Endodermal cell (in vitro differentiated cells): ENCODE data around the gene ARHGEF37. TPM values are rescaled to one million over a fixed set of nuclear protein-coding genes. Genes with fewer than 3 reads are reported as not detected.
"Not testable (repeated sequence)": the region's sequence is repeated elsewhere in the genome, so short reads cannot be mapped to it uniquely, and the experiment has no call there.

Experiments used
- DNase-seq: peaks from one replicate; pipeline ENCODE4 v3.0.0-alpha.2; 2017
- H3K27ac ChIP-seq: 2 replicates; pipeline ENCODE4 v1.5.1; 2013; ENCODE audit warnings: mild to moderate bottlenecking, low read depth, low read length, moderate library complexity
- H3K27me3 ChIP-seq: 2 replicates; pipeline ENCODE4 v1.6.1; 2013; ENCODE audit warnings: mild to moderate bottlenecking, low read length, moderate library complexity; ENCODE audit not compliant: insufficient read depth, control insufficient read depth, poor library complexity, severe bottlenecking
- H3K36me3 ChIP-seq: 2 replicates; pipeline ENCODE4 v1.7.0; 2013; ENCODE audit warnings: mild to moderate bottlenecking, low read length, moderate library complexity; ENCODE audit not compliant: control insufficient read depth, insufficient read depth
- H3K4me1 ChIP-seq: one replicate; pipeline ENCODE4 v1.7.0; 2013; ENCODE audit warnings: low read length; ENCODE audit not compliant: control insufficient read depth, insufficient read depth
- H3K4me3 ChIP-seq: 2 replicates; pipeline ENCODE4 v1.5.1; 2013; ENCODE audit warnings: mild to moderate bottlenecking, low read length, moderate library complexity
- H3K9ac ChIP-seq: 2 replicates; pipeline ENCODE4 v1.6.1; 2013; ENCODE audit warnings: mild to moderate bottlenecking, low read length, moderate library complexity; ENCODE audit not compliant: poor library complexity, severe bottlenecking; ENCODE audit errors: extremely low read depth
- H3K9me3 ChIP-seq: 2 replicates; pipeline ENCODE4 v1.6.1; 2013; ENCODE audit warnings: mild to moderate bottlenecking, low read length, moderate library complexity; ENCODE audit not compliant: control insufficient read depth
- H3K27ac Mint-ChIP-seq: 2 replicates; pipeline ENCODE4 v1.8.0; 2020; ENCODE audit warnings: mixed read lengths
- H3K27me3 Mint-ChIP-seq: 2 replicates; pipeline ENCODE4 v1.8.0; 2021; ENCODE audit warnings: mild to moderate bottlenecking, mixed read lengths; ENCODE audit not compliant: insufficient read depth
- H3K36me3 Mint-ChIP-seq: 2 replicates; pipeline ENCODE4 v1.8.0; 2020; ENCODE audit warnings: low read depth, mixed read lengths
- H3K4me1 Mint-ChIP-seq: 2 replicates; pipeline ENCODE4 v1.8.0; 2020; ENCODE audit warnings: mixed read lengths
- H3K4me3 Mint-ChIP-seq: 2 replicates; pipeline ENCODE4 v1.8.0; 2020; ENCODE audit warnings: mild to moderate bottlenecking, moderate library complexity, mixed read lengths
- H3K9me3 Mint-ChIP-seq: 2 replicates; pipeline ENCODE4 v1.8.0; 2020; ENCODE audit warnings: mild to moderate bottlenecking, mixed read lengths
- whole genome bisulfite sequencing, 2 experiments: methylation state at CpG; one replicate each; pipeline versions ENCODE4 v1.1.5 to v1.1.7; 2013; ENCODE audit warnings: missing lambda C conversion rate in 2 of 2, mixed read lengths in 1 of 2; ENCODE audit not compliant: insufficient coverage in 1 of 2, insufficient read length in 1 of 2; 5-methylcytosine and 5-hydroxymethylcytosine counted together
- total RNA-seq, 2 donors: library from RNA; stranded (reverse); fragmentation: NEBNext Ultra II Directional in 1 of 2; extraction: Animal tissue kit (Norgen Biotek cat#: 25700) in 1 of 2; gene quantifications; 2 replicates in 1 of 2; 3 replicates in 1 of 2; pipeline ENCODE4 v1.2.1, GENCODE V29; 2021
- TF ChIP-seq, protein P1 (sequence below): fragments of 200-600 bp; sonication (generic); conservative IDR thresholded peaks from 2 replicates; pipeline ENCODE4 v1.5.0; 2021; ENCODE audit warnings: antibody characterized with exemption, mild to moderate bottlenecking

Gene ARHGEF37
- total RNA-seq, 2 donors from 2014 or later: 0.57 to 0.93 TPM

DNA sequence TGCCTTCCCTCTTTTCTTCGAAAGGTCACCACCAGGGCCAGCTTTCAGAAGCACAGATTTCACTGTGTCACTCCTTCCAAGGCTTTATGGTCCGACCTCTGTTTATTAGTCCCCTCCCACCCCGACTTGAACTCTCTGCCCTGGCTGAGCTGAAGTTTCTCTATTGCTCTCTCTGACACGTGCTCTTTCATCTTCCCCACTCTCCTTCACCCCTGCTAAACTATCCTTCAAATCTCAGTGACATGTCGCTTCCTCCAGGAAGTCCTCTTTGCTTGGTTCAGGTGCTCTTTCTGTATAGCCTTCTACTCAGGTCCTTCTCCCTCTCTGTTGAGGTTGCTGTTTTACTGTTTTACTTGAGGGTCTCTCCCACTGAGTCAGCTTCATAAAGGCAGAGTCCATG is 64.4 kb downstream of the ARHGEF37 start:
- DNase-seq: no peak
- Histone ChIP-seq H3K4me1 (no peaks in the 10 kb centered on the region), H3K36me3 (no peaks in the 10 kb centered on the region), H3K27ac (no peak overlapping the region), H3K4me3 (no peak overlapping the region), H3K9ac (no peak overlapping the region), H3K9me3 (no peaks in the 10 kb centered on the region), H3K27me3 (no peaks in the 10 kb centered on the region)
- no peak overlapping the region for H3K27ac Mint-ChIP-seq
- H3K4me3 Mint-ChIP-seq: no peak overlapping the region
- TF ChIP-seq, protein P1, sequence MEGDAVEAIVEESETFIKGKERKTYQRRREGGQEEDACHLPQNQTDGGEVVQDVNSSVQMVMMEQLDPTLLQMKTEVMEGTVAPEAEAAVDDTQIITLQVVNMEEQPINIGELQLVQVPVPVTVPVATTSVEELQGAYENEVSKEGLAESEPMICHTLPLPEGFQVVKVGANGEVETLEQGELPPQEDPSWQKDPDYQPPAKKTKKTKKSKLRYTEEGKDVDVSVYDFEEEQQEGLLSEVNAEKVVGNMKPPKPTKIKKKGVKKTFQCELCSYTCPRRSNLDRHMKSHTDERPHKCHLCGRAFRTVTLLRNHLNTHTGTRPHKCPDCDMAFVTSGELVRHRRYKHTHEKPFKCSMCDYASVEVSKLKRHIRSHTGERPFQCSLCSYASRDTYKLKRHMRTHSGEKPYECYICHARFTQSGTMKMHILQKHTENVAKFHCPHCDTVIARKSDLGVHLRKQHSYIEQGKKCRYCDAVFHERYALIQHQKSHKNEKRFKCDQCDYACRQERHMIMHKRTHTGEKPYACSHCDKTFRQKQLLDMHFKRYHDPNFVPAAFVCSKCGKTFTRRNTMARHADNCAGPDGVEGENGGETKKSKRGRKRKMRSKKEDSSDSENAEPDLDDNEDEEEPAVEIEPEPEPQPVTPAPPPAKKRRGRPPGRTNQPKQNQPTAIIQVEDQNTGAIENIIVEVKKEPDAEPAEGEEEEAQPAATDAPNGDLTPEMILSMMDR: no peak
- no peaks in the 10 kb centered on the region for H3K4me1 Mint-ChIP-seq
- H3K9me3 Mint-ChIP-seq: no peaks in the 10 kb centered on the region
- 80 to 91% methylated on average over 5 of the region's 5 CpGs for WGBS, 2 experiments
- H3K36me3 Mint-ChIP-seq: no peaks in the 10 kb centered on the region
- no peaks in the 10 kb centered on the region for H3K27me3 Mint-ChIP-seq

DNA sequence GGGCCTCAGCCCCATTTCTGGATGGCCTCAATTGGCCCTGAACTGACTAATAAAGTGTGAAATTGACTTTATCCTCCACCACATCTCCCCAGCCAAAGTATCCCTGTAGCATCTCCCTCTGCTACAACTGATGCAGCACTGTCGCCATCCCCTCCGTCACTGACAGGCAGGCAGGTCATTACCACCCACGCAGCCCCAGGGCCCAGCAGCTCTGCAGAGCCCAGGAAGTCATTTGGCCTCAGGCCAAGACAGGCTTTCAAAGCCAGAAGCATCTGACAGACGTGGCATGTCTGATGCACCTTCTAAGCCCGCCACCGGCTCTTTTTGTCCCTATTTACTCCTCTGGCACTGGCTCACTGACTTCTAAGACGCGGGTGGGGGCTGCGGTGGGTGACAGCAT is 65.3 kb downstream of the ARHGEF37 start:
- Mint-ChIP-seq H3K27me3 (no peaks in the 10 kb centered on the region), H3K9me3 (no peaks in the 10 kb centered on the region), H3K4me1 (no peaks in the 10 kb centered on the region), H3K36me3 (no peaks in the 10 kb centered on the region), H3K4me3 (no peak overlapping the region), H3K27ac (no peak overlapping the region)
- no peaks in the 10 kb centered on the region for H3K27me3 ChIP-seq
- peak; percentile 41 for DNase-seq
- no peaks in the 10 kb centered on the region for H3K9me3 ChIP-seq
- H3K4me3 ChIP-seq: no peak overlapping the region
- no peak overlapping the region for H3K9ac ChIP-seq
- 79 to 89% methylated on average over 9 of the region's 9 CpGs for WGBS, 2 experiments
- TF ChIP-seq, protein P1: no peak
- no peaks in the 10 kb centered on the region for H3K36me3 ChIP-seq
- H3K4me1 ChIP-seq: no peaks in the 10 kb centered on the region
- no peak overlapping the region for H3K27ac ChIP-seq

DNA sequence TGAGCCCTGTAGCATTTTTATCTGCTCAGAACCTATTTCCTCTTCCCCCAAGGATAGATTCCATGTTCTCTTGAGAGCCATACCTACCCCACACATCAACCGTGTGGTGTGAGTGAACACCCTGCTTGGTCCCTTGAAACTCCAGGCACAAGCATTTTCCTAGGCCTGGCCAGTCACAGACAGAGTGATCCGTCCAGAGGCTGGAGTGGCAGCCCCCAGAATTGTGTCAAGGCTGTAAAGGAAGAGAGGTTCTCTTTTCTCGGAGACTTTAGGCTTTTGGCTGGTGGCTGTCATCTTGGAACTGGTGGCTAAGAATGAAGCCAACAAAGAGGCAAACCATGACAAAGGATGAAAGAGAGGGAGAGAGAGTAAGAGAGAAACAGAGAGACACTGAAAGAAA is 66.0 kb downstream of the ARHGEF37 start:
- DNase-seq: no peak
- Histone ChIP-seq H3K27me3 (no peaks in the 10 kb centered on the region), H3K4me3 (no peak overlapping the region), H3K27ac (no peak overlapping the region), H3K4me1 (no peaks in the 10 kb centered on the region), H3K36me3 (no peaks in the 10 kb centered on the region), H3K9ac (no peak overlapping the region), H3K9me3 (no peaks in the 10 kb centered on the region)
- Mint-ChIP-seq H3K9me3 (no peaks in the 10 kb centered on the region), H3K27me3 (no peaks in the 10 kb centered on the region), H3K4me3 (no peak overlapping the region), H3K4me1 (no peaks in the 10 kb centered on the region), H3K27ac (no peak overlapping the region), H3K36me3 (no peaks in the 10 kb centered on the region)
- TF ChIP-seq, protein P1: no peak
- WGBS, 2 experiments: 89 to 91% methylated on average over 3 of the region's 3 CpGs

DNA sequence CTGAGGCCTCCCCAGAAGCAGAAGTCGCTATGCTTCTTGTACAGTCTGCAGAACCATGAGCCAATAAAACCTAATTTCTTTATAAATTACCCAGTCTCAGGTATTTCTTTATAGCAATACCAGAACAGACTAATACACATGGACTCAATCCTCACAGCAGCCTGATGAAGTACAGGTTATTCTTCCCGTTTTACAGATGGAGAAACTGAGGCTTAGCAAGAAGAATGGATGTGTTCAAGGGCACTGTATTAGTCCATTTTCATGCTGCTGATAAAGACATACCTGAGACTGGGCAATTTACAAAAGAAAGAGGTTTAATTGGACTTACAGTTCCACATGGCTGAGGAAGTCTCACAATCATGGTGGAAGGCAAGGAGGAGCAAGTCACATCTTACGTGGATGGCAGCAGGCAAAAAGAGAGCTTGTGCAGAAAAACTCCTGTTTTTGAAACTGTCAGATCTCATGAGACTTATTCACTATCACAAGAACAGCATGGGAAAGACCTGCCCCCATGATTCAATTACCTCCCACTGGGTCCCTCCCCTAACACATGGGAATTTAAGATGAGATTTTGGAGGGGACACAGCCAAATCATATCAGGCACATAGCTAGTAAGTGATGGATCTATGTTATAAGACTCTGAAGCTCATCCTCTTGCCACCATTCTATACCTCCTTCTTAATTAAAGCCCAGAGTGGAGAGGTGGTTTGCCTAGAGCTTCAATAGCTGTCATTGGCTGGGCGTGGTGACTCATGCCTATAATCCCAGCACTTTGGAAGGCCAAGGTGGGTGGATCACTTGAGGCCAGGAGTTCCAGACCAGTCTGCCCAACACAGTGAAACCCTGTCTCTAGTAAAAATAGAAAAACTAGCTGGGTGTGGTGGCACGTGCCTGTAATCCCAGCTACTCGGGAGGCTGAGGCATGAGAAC is 67.4 kb downstream of the ARHGEF37 start:
- not testable (repeated sequence) for H3K36me3 ChIP-seq, H3K36me3 Mint-ChIP-seq, H3K4me3 ChIP-seq, H3K9ac ChIP-seq, H3K4me1 Mint-ChIP-seq, H3K27ac ChIP-seq, H3K27me3 Mint-ChIP-seq, H3K9me3 Mint-ChIP-seq, H3K27me3 ChIP-seq, H3K27ac Mint-ChIP-seq, H3K4me1 ChIP-seq, H3K9me3 ChIP-seq, H3K4me3 Mint-ChIP-seq
- DNase-seq: peak; percentile 45
- WGBS, 2 experiments: 93 to 94% methylated on average over 5 to 6 of the region's 6 CpGs

DNA sequence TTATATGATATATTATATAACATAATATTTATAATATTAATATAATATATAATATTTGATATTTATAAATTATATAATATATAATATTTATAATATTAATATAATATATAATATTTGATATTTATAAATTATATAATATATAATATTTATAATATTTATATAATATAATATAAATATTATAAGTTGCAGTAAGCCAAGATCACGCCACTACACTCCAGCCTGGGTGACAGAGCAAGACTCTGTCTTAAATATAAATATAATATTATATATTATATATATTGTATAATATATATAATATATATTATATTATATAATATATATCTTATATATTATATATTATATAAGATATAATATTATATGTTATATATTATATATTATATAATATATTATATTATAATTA is 68.4 kb downstream of the ARHGEF37 start:
- not testable (repeated sequence) for H3K27me3 ChIP-seq, H3K9me3 Mint-ChIP-seq, H3K27me3 Mint-ChIP-seq, H3K4me3 Mint-ChIP-seq, H3K36me3 Mint-ChIP-seq, H3K9ac ChIP-seq, H3K4me3 ChIP-seq, H3K27ac Mint-ChIP-seq, DNase-seq, H3K36me3 ChIP-seq, H3K9me3 ChIP-seq, H3K4me1 ChIP-seq, H3K4me1 Mint-ChIP-seq, H3K27ac ChIP-seq
- WGBS, 2 experiments: no CpG with 5 or more reads among the region's 1 CpG
